Umbilical cord (tissue), 2 donors: ENCODE results near the gene PAQR7. TPM values are rescaled to one million over a fixed set of nuclear protein-coding genes. Genes with fewer than 3 reads are reported as not detected.
A peak's percentile ranks its signal among the peaks of the same experiment; 100 is the strongest.

Experiments
- DNase-seq: peaks from one replicate; pipeline ENCODE4 v3.0.0-alpha.2; 2015; ENCODE audit warnings: low spot score
- total RNA-seq: library from RNA; depleted of rRNA; stranded (reverse); fragments of >200 nt; gene quantifications from one replicate; pipeline ENCODE4 v1.2.3, GENCODE V29; 2014; ENCODE audit warnings: low replicate concordance; ENCODE audit not compliant: insufficient read depth

PAQR7 gene
- total RNA-seq, 1 donor from 2014 or later: 9.6 TPM

GRCh38 chr1:25817840-25818501 is 57.5 kb downstream of the PAQR7 start:
- no peak for DNase-seq

- no peak for DNase-seq
Observed at GRCh38 chr1:25816112-25816718, 59.3 kb downstream of the PAQR7 start.

GRCh38 chr1:25815208-25816111 is 60.0 kb downstream of the PAQR7 start:
- no peak for DNase-seq

- peak; percentile 60 for DNase-seq
Observed at GRCh38 chr1:25814549-25815087, 60.9 kb downstream of the PAQR7 start.

- DNase-seq: no peak
Observed at GRCh38 chr1:25813734-25814471, 61.6 kb downstream of the PAQR7 start.

GRCh38 chr1:25813071-25813733 is 62.3 kb downstream of the PAQR7 start:
- no peak for DNase-seq

Other genes starting within 250 kb of the PAQR7 start
- 17.8 TPM for gene SELENON, start 75.5 kb downstream of the PAQR7 start, total RNA-seq
- 41.4 TPM for gene MTFR1L, start 55.8 kb downstream of the PAQR7 start, total RNA-seq
- gene AUNIP, start 16.3 kb downstream of the PAQR7 start, total RNA-seq: 1.4 TPM
- gene STMN1, start 30.7 kb upstream of the PAQR7 start, total RNA-seq: 32.5 TPM
- 5.1 TPM for gene PAFAH2, start 122.4 kb upstream of the PAQR7 start, total RNA-seq
- gene EXTL1, start 146.1 kb upstream of the PAQR7 start, total RNA-seq: 0.48 TPM
- gene SLC30A2, start 170.4 kb upstream of the PAQR7 start, total RNA-seq: 1.2 TPM
- 0.96 TPM for gene TRIM63, start 191.9 kb upstream of the PAQR7 start, total RNA-seq
- 14.9 TPM for gene PDIK1L, start 236.1 kb upstream of the PAQR7 start, total RNA-seq